ENCODE results near the gene SMURF2. TPM values are rescaled to one million over a fixed set of nuclear protein-coding genes. Genes with fewer than 3 reads are reported as not detected.

SMURF2 gene
- polyA plus RNA-seq, 2 of the 4 experiments (the other 2 are of a cell fraction), result 16.7 to 26.3 TPM

DNA sequence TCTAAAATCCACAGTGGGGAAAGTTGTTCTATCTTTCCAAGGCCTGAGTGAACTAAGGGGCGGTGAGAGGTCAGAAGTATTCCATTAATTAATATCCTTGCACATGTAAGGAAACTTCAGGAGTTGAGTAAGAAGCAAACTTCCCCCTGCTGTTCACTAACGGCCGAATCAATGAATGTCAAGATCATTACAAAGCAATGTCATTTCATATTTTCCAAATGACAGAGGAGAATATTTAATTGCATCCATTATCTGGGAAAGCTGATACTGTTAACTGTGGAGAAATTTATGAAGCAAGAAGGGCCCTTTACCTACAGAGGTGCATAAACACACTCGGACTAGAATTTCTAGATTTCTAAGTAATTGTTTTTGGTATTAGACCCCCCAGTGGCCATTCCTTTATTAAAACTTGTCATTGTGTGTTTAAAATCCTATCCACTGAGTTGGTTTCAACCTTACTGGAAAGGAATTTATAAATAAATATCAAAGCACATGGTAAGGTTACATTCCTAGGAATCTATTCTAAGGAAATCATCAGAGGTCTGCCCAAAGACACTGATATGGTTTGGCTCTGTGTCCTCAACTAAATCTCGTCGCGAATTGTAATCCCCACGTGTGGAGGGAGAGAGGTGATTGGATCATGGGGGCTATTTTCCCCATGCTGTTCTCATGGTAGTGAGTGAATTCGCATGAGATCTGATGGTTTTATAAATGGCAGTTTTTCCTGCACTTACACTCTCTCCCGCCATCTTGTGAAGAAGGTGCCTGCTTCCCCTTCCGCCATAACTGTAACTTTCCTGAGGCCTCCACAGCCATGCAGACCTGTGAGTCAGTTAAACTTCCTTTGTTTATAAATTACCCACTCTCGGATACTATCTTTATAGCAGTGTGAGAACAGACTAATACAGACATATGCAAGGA, 20.4 kb upstream of the SMURF2 start:
- POLR2A ChIA-PET, result interaction anchor here (1.1 kb wide), 1 partner anchor 20 kb away, joined by 3 read pairs; no protein-coding TSS in a partner anchor
- DNase-seq (ENCODE audit: low read depth in 1 of 2, low spot score in 1 of 2), result peak in 1 of 2 experiments; percentile 36
- FAIRE-seq, result peak; percentile 18
- CTCF ChIA-PET, result interaction anchor here (1.4 kb wide), 1 partner anchor 12 kb away, joined by 3 read pairs; no protein-coding TSS in a partner anchor
- Histone ChIP-seq H3K4me3 (no peak overlapping the region), H3K27ac (peak overlapping the region; percentile 63 to 84), H3K9me3 (no peaks in the 10 kb centered on the region), H3K4me2 (peak overlapping the region; percentile 52), H3K4me1 (peaks cover 72% of the 10 kb centered on the region)
- TF ChIP-seq, protein P1, sequence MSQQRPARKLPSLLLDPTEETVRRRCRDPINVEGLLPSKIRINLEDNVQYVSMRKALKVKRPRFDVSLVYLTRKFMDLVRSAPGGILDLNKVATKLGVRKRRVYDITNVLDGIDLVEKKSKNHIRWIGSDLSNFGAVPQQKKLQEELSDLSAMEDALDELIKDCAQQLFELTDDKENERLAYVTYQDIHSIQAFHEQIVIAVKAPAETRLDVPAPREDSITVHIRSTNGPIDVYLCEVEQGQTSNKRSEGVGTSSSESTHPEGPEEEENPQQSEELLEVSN (IDR thresholded peaks at IDR 0.05; ENCODE audit: borderline replicate concordance, low read depth), result peak; percentile 71
- TF ChIP-seq, protein P2, sequence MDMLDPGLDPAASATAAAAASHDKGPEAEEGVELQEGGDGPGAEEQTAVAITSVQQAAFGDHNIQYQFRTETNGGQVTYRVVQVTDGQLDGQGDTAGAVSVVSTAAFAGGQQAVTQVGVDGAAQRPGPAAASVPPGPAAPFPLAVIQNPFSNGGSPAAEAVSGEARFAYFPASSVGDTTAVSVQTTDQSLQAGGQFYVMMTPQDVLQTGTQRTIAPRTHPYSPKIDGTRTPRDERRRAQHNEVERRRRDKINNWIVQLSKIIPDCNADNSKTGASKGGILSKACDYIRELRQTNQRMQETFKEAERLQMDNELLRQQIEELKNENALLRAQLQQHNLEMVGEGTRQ (IDR thresholded peaks at IDR 0.05), result no peak
- TF ChIP-seq RCOR1 (IDR thresholded peaks at IDR 0.05; ENCODE audit: low read depth, low read length), result no peak
- TF ChIP-seq KDM5A (IDR thresholded peaks at IDR 0.05), result no peak
- TF ChIP-seq, protein P3, sequence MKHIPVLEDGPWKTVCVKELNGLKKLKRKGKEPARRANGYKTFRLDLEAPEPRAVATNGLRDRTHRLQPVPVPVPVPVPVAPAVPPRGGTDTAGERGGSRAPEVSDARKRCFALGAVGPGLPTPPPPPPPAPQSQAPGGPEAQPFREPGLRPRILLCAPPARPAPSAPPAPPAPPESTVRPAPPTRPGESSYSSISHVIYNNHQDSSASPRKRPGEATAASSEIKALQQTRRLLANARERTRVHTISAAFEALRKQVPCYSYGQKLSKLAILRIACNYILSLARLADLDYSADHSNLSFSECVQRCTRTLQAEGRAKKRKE (CRISPR knock-in tag; IDR thresholded peaks at IDR 0.05; ENCODE audit: low read depth), result peak; percentile 67; the same call in 1 of the 2 replicates
- no peak for TF ChIP-seq RNF2 (IDR thresholded peaks at IDR 0.05; ENCODE audit: borderline replicate concordance, low read depth)
- TF ChIP-seq HOXB13 (CRISPR knock-in tag; IDR thresholded peaks at IDR 0.05; ENCODE audit: low read depth), result peak; percentile 86; the same call in 1 of the 2 replicates
- peak; percentile 14; the same call in 1 of the 2 replicates for TF ChIP-seq RARB (CRISPR knock-in tag; IDR thresholded peaks at IDR 0.05)
- TF ChIP-seq, protein P4, sequence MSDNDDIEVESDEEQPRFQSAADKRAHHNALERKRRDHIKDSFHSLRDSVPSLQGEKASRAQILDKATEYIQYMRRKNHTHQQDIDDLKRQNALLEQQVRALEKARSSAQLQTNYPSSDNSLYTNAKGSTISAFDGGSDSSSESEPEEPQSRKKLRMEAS (IDR thresholded peaks at IDR 0.05), result peak; percentile 48
- TF ChIP-seq CBX8 (IDR thresholded peaks at IDR 0.05), result no peak
- no peak for TF ChIP-seq NFE2L2 (conservative IDR thresholded peaks at IDR 0.05; ENCODE audit: low read length)
- TF ChIP-seq CEBPB (IDR thresholded peaks at IDR 0.05), result peak in 1 of 2 experiments; percentile 40; a peak in 2 of 4 replicates
- peak; percentile 74; the same call in 1 of the 2 replicates for TF ChIP-seq HOXB5 (CRISPR knock-in tag; IDR thresholded peaks at IDR 0.05)
- TF ChIP-seq RAD21 (conservative IDR thresholded peaks at IDR 0.05 in 1 of 2, IDR thresholded peaks at IDR 0.05 in 1 of 2), result peak in 1 of 2 experiments; percentile 14; a peak in 1 of 5 replicates
- TF ChIP-seq ESRRA (IDR thresholded peaks at IDR 0.05; ENCODE audit: borderline replicate concordance, low read length), result no peak
- no peak for TF ChIP-seq ZFP36 (IDR thresholded peaks at IDR 0.05; ENCODE audit: borderline replicate concordance, partially characterized antibody)
- TF ChIP-seq JUNB (IDR thresholded peaks at IDR 0.05), result peak; percentile 17; the same call in 1 of the 2 replicates
- ATAC-seq, result peak in 1 of 2 experiments; percentile 1; a peak in 1 of 6 replicates
- 37% methylated on average over 12 of the region's 12 CpGs for WGBS (ENCODE audit: missing lambda C conversion rate)

DNA sequence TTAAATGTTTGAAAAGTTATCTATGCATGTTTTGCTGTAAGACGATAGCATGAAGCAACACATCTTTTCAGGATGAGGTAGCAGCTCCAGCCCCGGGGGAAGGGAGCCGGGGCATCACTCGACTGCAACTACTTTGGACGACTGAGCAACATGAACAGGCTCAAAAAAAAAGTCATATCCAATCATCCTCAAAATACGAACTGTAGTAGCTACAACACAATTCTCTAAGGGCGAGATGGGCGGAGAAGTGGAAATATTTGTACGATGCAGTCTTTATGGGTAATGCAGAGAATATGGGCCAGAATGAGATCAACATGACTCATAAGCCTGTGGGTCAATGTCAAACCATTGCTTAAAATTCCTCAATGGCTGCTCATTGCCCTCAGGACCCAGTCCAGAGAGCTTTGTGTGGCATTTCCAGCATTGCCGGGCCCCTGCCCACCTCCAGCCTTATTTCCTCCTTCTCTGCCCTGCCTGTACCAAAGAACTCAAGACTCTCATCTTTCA, 17.7 kb upstream of the SMURF2 start:
- DNase-seq (ENCODE audit: low read depth in 1 of 2, low spot score in 1 of 2) (peak; percentile 95), ATAC-seq (peak; percentile 93 to 99), FAIRE-seq (peak; percentile 98)
- H3K9me3 ChIP-seq, result no peaks in the 10 kb centered on the region
- H3K4me2 ChIP-seq, result peak overlapping the region; percentile 71
- H3K4me1 ChIP-seq, result peaks cover 56% of the 10 kb centered on the region
- ChIA-PET POLR2A (interaction anchor here (0.6 to 2.9 kb wide), 6 partner anchors 18 to 603 kb away, joined by 3 to 17 read pairs (median 12); partner anchors contain the start of genes CEP95, DDX5 and SMURF2), CTCF (interaction anchor here (0.6 to 1.9 kb wide), 11 partner anchors 10 to 95 kb away, joined by 3 to 17 read pairs (median 4); no protein-coding TSS in a partner anchor)
- H3K4me3 ChIP-seq, result peak overlapping the region; percentile 7; the same call in 2 of the 3 replicates
- under 1% methylated on average over 10 of the region's 10 CpGs for WGBS (ENCODE audit: missing lambda C conversion rate)
- H3K27ac ChIP-seq, result peak overlapping the region; percentile 84 to 86
- TF ChIP-seq CBX2 (IDR thresholded peaks at IDR 0.05; ENCODE audit: borderline replicate concordance, low read depth), result no peak
- TF ChIP-seq MAZ (IDR thresholded peaks at IDR 0.05; ENCODE audit: borderline replicate concordance, low read depth, low read length), result no peak
- no peak for TF ChIP-seq ZFP36 (IDR thresholded peaks at IDR 0.05; ENCODE audit: borderline replicate concordance, partially characterized antibody)
- TF ChIP-seq, protein P1 (IDR thresholded peaks at IDR 0.05; ENCODE audit: borderline replicate concordance, low read depth), result no peak
- no peak for TF ChIP-seq MYC (IDR thresholded peaks at IDR 0.05; ENCODE audit: borderline replicate concordance, low read length)
- no peak for TF ChIP-seq POLR2AphosphoS2 (conservative IDR thresholded peaks at IDR 0.05; ENCODE audit: low read length)
- TF ChIP-seq RNF2 (IDR thresholded peaks at IDR 0.05; ENCODE audit: borderline replicate concordance, low read depth), result no peak
- no peak for TF ChIP-seq PHF8 (IDR thresholded peaks at IDR 0.05; ENCODE audit: borderline replicate concordance, low read depth)
- no peak for TF ChIP-seq ZNF302 (CRISPR knock-in tag; IDR thresholded peaks at IDR 0.05)
- no peak for TF ChIP-seq NPAS2 (CRISPR knock-in tag; IDR thresholded peaks at IDR 0.05; ENCODE audit: borderline replicate concordance)
- TF ChIP-seq, protein P5, sequence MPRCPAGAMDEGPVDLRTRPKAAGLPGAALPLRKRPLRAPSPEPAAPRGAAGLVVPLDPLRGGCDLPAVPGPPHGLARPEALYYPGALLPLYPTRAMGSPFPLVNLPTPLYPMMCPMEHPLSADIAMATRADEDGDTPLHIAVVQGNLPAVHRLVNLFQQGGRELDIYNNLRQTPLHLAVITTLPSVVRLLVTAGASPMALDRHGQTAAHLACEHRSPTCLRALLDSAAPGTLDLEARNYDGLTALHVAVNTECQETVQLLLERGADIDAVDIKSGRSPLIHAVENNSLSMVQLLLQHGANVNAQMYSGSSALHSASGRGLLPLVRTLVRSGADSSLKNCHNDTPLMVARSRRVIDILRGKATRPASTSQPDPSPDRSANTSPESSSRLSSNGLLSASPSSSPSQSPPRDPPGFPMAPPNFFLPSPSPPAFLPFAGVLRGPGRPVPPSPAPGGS (IDR thresholded peaks at IDR 0.05), result peak; percentile 85; the same call in 1 of the 3 replicates
- no peak for TF ChIP-seq RCOR1 (IDR thresholded peaks at IDR 0.05; ENCODE audit: low read depth, low read length)
- TF ChIP-seq EHMT2 (IDR thresholded peaks at IDR 0.05; ENCODE audit: low read depth), result no peak
- no peak for TF ChIP-seq KDM5A (IDR thresholded peaks at IDR 0.05)
- no peak for TF ChIP-seq FOSB (CRISPR knock-in tag; IDR thresholded peaks at IDR 0.05)
- peak; percentile 100 for TF ChIP-seq JUNB (IDR thresholded peaks at IDR 0.05)
- TF ChIP-seq, protein P6, sequence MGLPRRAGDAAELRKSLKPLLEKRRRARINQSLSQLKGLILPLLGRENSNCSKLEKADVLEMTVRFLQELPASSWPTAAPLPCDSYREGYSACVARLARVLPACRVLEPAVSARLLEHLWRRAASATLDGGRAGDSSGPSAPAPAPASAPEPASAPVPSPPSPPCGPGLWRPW (IDR thresholded peaks at IDR 0.05), result no peak
- TF ChIP-seq HOXB5 (CRISPR knock-in tag; IDR thresholded peaks at IDR 0.05), result peak; percentile 84; the same call in 1 of the 2 replicates
